Skeletal muscle tissue (tissue), 4 donors: Measurements from ENCODE around the gene RBM20. TPM values are rescaled to one million over a fixed set of nuclear protein-coding genes. Genes with fewer than 3 reads are reported as not detected.

Source experiments
- H3K27ac ChIP-seq: one replicate; pipeline ENCODE4 v1.7.0; 2013; ENCODE audit warnings: mild to moderate bottlenecking, low read depth, low read length, inconsistent platforms
- H3K27me3 ChIP-seq, 3 donors: one replicate each; pipeline ENCODE4 v1.7.0; 2013; ENCODE audit warnings: low read length in 3 of 3; ENCODE audit not compliant: control insufficient read depth in 3 of 3, insufficient read depth in 3 of 3
- H3K36me3 ChIP-seq, 3 donors: one replicate each; pipeline ENCODE4 v1.7.0; 2013; ENCODE audit warnings: low read length in 3 of 3; ENCODE audit not compliant: control insufficient read depth in 3 of 3, insufficient read depth in 3 of 3
- H3K4me1 ChIP-seq, 3 donors: one replicate each; pipeline ENCODE4 v1.7.0; 2013; ENCODE audit warnings: low read length in 3 of 3, mild to moderate bottlenecking in 3 of 3; ENCODE audit not compliant: control insufficient read depth in 3 of 3, insufficient read depth in 3 of 3
- H3K4me3 ChIP-seq, 3 donors: one replicate each; pipeline ENCODE4 v1.7.0; 2013; ENCODE audit warnings: low read length in 3 of 3
- H3K9ac ChIP-seq, 3 donors: one replicate each; pipeline ENCODE4 v1.7.0; 2013; ENCODE audit warnings: low read length in 3 of 3, mild to moderate bottlenecking in 3 of 3, moderate library complexity in 2 of 3, low read depth in 1 of 3
- H3K9me3 ChIP-seq, 3 donors: one replicate each; pipeline ENCODE4 v1.7.0; 2013; ENCODE audit warnings: low read length in 3 of 3; ENCODE audit not compliant: control insufficient read depth in 3 of 3
- total RNA-seq: library from RNA; depleted of rRNA; stranded (reverse); fragments of >200 nt; gene quantifications from one replicate; pipeline ENCODE4 v1.2.3, GENCODE V29; 2014
- donor health status: Osteomylitis.

RBM20 gene
- total RNA-seq, 1 donor from 2014 or later = 6.3 TPM

- peak overlapping the region; percentile 77 for H3K27ac ChIP-seq
- H3K9me3 ChIP-seq = no peaks in the 10 kb centered on the region
- H3K27me3 ChIP-seq = no peaks in the 10 kb centered on the region
- H3K9ac ChIP-seq = no peak overlapping the region
- no peaks in the 10 kb centered on the region for H3K36me3 ChIP-seq
- H3K4me3 ChIP-seq = peak overlapping the region in 1 of 3 donors; percentile 35
- H3K4me1 ChIP-seq = peaks cover 20 to 34% (median 33%) of the 10 kb centered on the region in 3 donors
Measured at GRCh38 chr10:110709964-110710587, 65.9 kb downstream of the RBM20 start.

DNA sequence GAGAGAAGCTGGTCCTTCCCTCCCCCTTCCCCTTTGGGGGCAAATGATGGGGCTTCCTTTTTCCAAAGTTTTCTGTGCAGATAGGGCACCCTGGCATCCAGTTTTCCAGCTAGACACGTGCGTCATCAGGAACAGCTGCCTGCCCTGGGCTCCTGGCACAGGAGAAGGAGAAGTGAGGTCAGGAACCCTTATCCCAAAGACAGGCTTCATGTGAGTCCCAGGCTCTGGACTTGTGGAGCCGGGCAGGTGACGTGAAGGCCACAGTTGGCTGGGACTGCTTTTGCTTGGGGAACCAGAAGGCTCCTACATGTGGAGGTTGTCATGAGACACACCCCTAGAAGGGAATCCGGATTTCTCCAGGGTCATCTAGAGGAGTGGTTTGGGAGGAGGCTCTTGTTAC, 66.5 kb downstream of the RBM20 start:
- Histone ChIP-seq H3K27ac (peak overlapping the region; percentile 77), H3K27me3 (no peaks in the 10 kb centered on the region), H3K9ac (no peak overlapping the region), H3K4me3 (no peak overlapping the region), H3K4me1 (peaks cover 20 to 34% (median 33%) of the 10 kb centered on the region in 3 donors), H3K9me3 (no peaks in the 10 kb centered on the region), H3K36me3 (no peaks in the 10 kb centered on the region)

GRCh38 chr10:110711382-110711781, 67.2 kb downstream of the RBM20 start:
- no peak overlapping the region for H3K9ac ChIP-seq
- H3K4me1 ChIP-seq = peaks cover 20 to 32% (median 28%) of the 10 kb centered on the region in 3 donors
- no peak overlapping the region for H3K4me3 ChIP-seq
- no peaks in the 10 kb centered on the region for H3K36me3 ChIP-seq
- H3K27ac ChIP-seq = no peak overlapping the region
- no peaks in the 10 kb centered on the region for H3K9me3 ChIP-seq
- H3K27me3 ChIP-seq = no peaks in the 10 kb centered on the region

DNA sequence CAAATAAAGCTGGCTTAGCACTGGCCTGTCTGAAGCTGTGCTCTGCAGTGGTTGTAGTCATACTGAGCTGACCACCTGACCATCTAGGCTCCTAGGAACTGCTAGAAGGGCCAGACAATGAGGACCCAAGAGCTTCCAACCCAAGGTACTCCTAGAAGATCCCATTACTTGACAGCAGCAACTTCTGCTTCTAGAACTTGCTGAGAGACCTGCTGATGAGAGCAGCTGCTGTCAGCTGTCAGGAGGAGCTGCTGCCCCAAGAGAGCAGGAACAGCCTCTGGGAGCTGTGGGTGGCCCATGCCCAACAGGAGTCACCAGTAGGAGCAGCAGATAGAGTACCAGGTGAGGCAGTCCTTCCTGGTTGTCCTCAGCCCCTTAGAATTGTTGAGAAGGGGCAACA, 70.2 kb downstream of the RBM20 start:
- H3K4me1 ChIP-seq = peaks cover 11 to 19% (median 18%) of the 10 kb centered on the region in 3 donors
- H3K36me3 ChIP-seq = no peaks in the 10 kb centered on the region
- H3K4me3 ChIP-seq = no peak overlapping the region
- H3K9me3 ChIP-seq = no peaks in the 10 kb centered on the region
- no peak overlapping the region for H3K9ac ChIP-seq
- no peak overlapping the region for H3K27ac ChIP-seq
- no peaks in the 10 kb centered on the region for H3K27me3 ChIP-seq

DNA sequence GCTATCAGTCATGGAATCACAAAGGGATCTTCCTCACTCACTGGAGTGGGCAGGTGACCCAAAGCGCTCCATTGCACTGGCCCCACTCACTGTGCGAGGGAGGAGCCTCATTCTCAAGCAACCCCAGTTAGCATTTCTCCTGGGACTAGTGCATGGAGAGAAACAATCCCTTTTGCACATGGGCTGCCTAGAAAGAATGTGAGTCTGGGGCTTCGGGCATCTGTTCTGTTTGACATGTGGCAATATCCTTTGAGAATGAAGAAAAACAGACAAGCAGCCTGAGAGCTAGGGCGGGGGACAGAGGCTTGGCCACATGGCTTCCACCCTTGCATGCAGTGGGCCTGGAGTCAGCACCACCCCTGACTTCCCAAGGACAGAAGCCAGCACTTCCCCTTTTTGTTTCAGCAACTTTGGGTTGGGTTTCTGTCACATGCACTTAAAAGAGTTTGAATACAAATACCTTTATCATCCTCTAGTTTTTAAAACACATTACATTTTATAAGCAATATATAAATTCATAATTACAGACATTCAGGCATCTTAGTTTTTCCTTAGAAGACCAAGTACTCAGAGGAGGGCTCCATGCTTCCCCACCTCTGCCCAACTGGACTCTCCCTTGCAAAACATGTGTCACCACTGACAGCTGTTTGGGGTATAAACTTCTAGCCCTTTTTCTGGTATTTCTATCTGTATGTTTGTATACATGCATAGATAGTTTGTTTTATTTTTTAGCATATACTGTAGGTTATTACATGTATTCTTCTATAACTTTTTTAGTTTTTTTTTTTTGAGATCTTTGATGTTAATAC, 73.8 kb downstream of the RBM20 start:
- no peak overlapping the region for H3K4me3 ChIP-seq
- no peaks in the 10 kb centered on the region for H3K9me3 ChIP-seq
- peaks cover 12 to 30% (median 24%) of the 10 kb centered on the region in 3 donors for H3K4me1 ChIP-seq
- no peak overlapping the region for H3K27ac ChIP-seq
- H3K9ac ChIP-seq = no peak overlapping the region
- H3K36me3 ChIP-seq = no peaks in the 10 kb centered on the region
- H3K27me3 ChIP-seq = no peaks in the 10 kb centered on the region

DNA sequence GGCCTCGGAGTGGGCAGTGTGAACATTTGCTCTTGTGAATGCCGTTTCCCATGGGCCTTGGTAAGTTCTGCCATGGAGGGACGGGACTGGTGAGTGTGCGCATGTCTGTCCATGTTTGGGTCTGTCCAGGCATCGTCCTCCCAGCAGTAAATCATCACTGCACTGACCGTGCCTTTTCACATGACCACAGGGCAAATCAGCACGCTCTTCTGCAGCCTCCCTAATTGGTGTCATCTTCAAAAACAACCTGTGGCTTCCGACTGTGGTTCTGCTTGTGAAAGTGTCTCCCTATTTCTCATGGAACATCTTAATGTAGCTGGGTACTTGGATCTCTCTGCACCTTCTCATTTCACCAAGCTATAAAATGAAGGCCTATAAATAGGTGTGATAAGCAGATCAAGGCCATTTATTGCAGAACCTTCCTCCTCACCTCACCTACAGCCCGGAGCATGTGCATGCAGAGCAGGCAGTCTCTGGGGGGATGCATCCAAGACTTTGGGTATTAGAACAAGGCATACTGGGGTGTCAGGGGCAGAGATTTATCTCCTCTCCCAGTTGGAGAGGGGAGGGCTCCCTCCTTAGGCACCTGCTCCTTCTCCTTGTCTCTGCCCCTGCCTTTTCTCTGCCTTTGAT, 77.4 kb downstream of the RBM20 start:
- H3K27me3 ChIP-seq = no peaks in the 10 kb centered on the region
- peak overlapping the region; percentile 60 for H3K27ac ChIP-seq
- H3K9ac ChIP-seq = peak overlapping the region in 2 of 3 donors; percentile 17 to 28
- H3K4me3 ChIP-seq = peak overlapping the region in 2 of 3 donors; percentile 13 to 33
- peaks cover 29 to 55% (median 44%) of the 10 kb centered on the region in 3 donors for H3K4me1 ChIP-seq
- H3K9me3 ChIP-seq = no peaks in the 10 kb centered on the region
- no peaks in the 10 kb centered on the region for H3K36me3 ChIP-seq

DNA sequence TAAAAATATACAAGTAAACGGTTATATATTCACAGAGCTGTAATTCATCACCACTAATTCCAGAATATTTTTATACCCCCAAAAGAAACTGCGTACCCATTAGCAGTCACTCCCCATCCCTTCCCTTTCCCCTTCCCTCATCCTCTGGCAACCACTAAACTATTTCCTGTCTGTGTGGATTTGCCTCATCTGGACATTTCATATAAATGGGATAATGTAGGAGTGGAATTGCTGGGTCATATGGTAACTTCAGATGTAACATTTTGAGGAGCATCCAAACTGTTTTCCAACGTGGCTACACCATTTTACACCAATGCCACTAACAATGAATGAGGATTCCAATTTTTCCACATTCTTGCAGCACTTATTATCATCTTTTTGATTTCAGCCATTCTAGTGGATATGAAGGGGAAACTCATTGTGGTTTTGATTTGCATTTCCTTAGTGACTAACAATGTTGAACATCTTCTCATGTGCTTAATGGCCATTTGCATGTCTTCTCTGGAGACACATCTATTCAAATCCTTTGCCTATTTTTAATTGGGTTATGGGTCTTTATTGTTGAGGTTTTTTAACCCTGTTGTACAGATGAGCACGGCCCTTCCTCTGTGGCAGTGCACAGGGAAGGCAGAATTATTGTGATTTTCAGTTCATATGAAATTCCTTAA, 79.2 kb downstream of the RBM20 start:
- Histone ChIP-seq H3K27me3 (no peaks in the 10 kb centered on the region), H3K9me3 (no peaks in the 10 kb centered on the region), H3K9ac (no peak overlapping the region), H3K4me3 (no peak overlapping the region), H3K4me1 (peaks cover 33 to 53% (median 47%) of the 10 kb centered on the region in 3 donors), H3K27ac (no peak overlapping the region), H3K36me3 (no peaks in the 10 kb centered on the region)

- no peak overlapping the region for H3K4me3 ChIP-seq
- no peaks in the 10 kb centered on the region for H3K36me3 ChIP-seq
- H3K9ac ChIP-seq = peak overlapping the region in 1 of 3 donors; percentile 55
- H3K4me1 ChIP-seq = peaks cover 33 to 57% (median 47%) of the 10 kb centered on the region in 3 donors
- no peaks in the 10 kb centered on the region for H3K9me3 ChIP-seq
- H3K27me3 ChIP-seq = no peaks in the 10 kb centered on the region
- peak overlapping the region; percentile 84 for H3K27ac ChIP-seq
Measured at GRCh38 chr10:110724116-110724921, 80.2 kb downstream of the RBM20 start.

DNA sequence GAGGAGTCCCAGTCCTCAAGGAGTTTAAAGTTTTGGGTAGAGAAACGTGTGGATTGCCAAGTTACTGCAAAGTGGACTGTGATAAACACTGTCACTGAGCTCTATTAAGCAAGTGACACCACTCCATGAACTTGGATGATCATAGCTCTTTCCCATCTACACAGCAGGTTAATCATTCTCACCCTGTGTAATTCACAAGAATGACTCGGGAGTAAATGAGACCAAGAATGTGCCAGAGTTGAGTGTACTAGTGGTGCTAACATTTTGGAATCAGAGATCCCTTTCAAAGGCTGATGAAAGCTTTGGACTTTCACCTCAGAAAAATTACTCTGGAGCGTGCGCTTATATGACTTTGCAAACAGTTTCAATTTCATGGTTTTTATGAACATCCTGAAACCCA, 80.8 kb downstream of the RBM20 start:
- H3K36me3 ChIP-seq = no peaks in the 10 kb centered on the region
- peaks cover 33 to 55% (median 47%) of the 10 kb centered on the region in 3 donors for H3K4me1 ChIP-seq
- H3K9ac ChIP-seq = peak overlapping the region; percentile 54 to 69 (median 55)
- no peak overlapping the region for H3K4me3 ChIP-seq
- no peaks in the 10 kb centered on the region for H3K27me3 ChIP-seq
- no peaks in the 10 kb centered on the region for H3K9me3 ChIP-seq
- peak overlapping the region; percentile 84 for H3K27ac ChIP-seq
